GM12878 (cell line): ENCODE data around the gene GNPDA2. TPM values are rescaled to one million over a fixed set of nuclear protein-coding genes. Genes with fewer than 3 reads are reported as not detected.
"Not testable (repeated sequence)": the region's sequence is repeated elsewhere in the genome, so short reads cannot be mapped to it uniquely, and the experiment has no call there.

Source experiments
- ATAC-seq: fragments of 200-7000 bp; cut with Tn5 transposase; 3 replicates; pipeline ENCODE4 v1.9.1; 2020; ENCODE audit warnings: mild to moderate bottlenecking, moderate library complexity
- BruUV-seq: library from RNA; stranded (reverse); fragments of 400-500 nt; replicated peaks from 2 replicates; lab custom pipeline; 2021; lab: Mats Ljungman, UMichigan
- CTCF ChIA-PET: fragments of 300-600 bp; sonication (Branson Sonifier 250); formaldehyde crosslinking; extraction: SDS; loops from one replicate; lab custom pipeline; 2021; ENCODE audit warnings: inconsistent platforms; lab: Yijun Ruan, JAX
- POLR2A ChIA-PET: fragments of 350-600 bp; formaldehyde crosslinking; extraction: SDS; loops from one replicate; lab custom pipeline; 2021; ENCODE audit warnings: inconsistent platforms; lab: Charles Lee
- RAD21 ChIA-PET: fragments of 300-600 bp; sonication (Branson Sonifier 250); formaldehyde crosslinking; loops from one replicate; lab custom pipeline; 2023; ENCODE audit warnings: antibody characterized with exemption; ENCODE audit not compliant: unreplicated experiment; lab: Charles Lee
- SMC1A ChIA-PET: fragments of 300-600 bp; sonication (Branson Sonifier 250); formaldehyde crosslinking; loops from one replicate; lab custom pipeline; 2023; ENCODE audit not compliant: unreplicated experiment, uncharacterized antibody; lab: Charles Lee
- DNase-seq: peaks from one replicate; pipeline ENCODE4 v3.0.0-alpha.2; 2011; ENCODE audit warnings: low read depth, low spot score
- FAIRE-seq: peaks from 3 replicates; lab custom pipeline; 2011; peaks lifted over from hg19 to GRCh38; lab: Jason Lieb, UNC
- H2AFZ ChIP-seq: 2 replicates; pipeline ENCODE4 v1.6.0; 2011; ENCODE audit warnings: low read depth, low read length, control low read depth; ENCODE audit not compliant: control insufficient read depth
- H3K27ac ChIP-seq: 2 replicates; pipeline ENCODE4 v1.5.1; 2011; ENCODE audit warnings: control low read depth; ENCODE audit not compliant: control insufficient read depth, insufficient read depth
- H3K27me3 ChIP-seq, 2 experiments: replicated peaks in 1 of 2; 2 replicates each; pipeline versions ENCODE4 v1.6.0 to v1.6.1; 2011; ENCODE audit warnings: low read length in 1 of 2; ENCODE audit not compliant: control insufficient read depth in 2 of 2, insufficient read depth in 2 of 2
- H3K36me3 ChIP-seq, 2 experiments: 2 replicates each; pipeline ENCODE4 v1.5.1; 2011; ENCODE audit warnings: low read length in 1 of 2; ENCODE audit not compliant: control insufficient read depth in 2 of 2, insufficient read depth in 2 of 2
- H3K4me1 ChIP-seq: 2 replicates; pipeline ENCODE4 v1.6.1; 2011; ENCODE audit warnings: mild to moderate bottlenecking, low read length, moderate library complexity, mixed read lengths; ENCODE audit not compliant: control insufficient read depth, insufficient read depth
- H3K4me2 ChIP-seq: 2 replicates; pipeline ENCODE4 v1.6.0; 2011; ENCODE audit warnings: control low read depth; ENCODE audit not compliant: control insufficient read depth, insufficient read depth
- H3K4me3 ChIP-seq: fragments of 200-600 bp; sonication (generic); 2 replicates; pipeline ENCODE4 v1.5.1; 2016
- H3K79me2 ChIP-seq: 2 replicates; pipeline ENCODE4 v1.6.0; 2011; ENCODE audit warnings: low read length; ENCODE audit not compliant: control insufficient read depth, insufficient read depth
- H3K9ac ChIP-seq: 2 replicates; pipeline ENCODE4 v1.8.0; 2011; ENCODE audit warnings: low read length, control low read depth, mixed read lengths; ENCODE audit not compliant: control insufficient read depth, insufficient read depth
- H3K9me3 ChIP-seq: replicated peaks from 3 replicates; pipeline ENCODE4 v1.5.1; 2011; ENCODE audit warnings: mild to moderate bottlenecking, low read length; ENCODE audit not compliant: control insufficient read depth, insufficient read depth
- H4K20me1 ChIP-seq: 2 replicates; pipeline ENCODE4 v1.6.0; 2011; ENCODE audit not compliant: control insufficient read depth, insufficient read depth
- ATF7 ChIP-seq: fragments of 450-650 bp; IDR thresholded peaks from 2 replicates; pipeline ENCODE4 v1.6.1; 2016; ENCODE audit warnings: low read depth, mild to moderate bottlenecking
- CBX3 ChIP-seq: fragments of 200-600 bp; sonication (generic); IDR thresholded peaks from 2 replicates; pipeline ENCODE4 v1.6.1; 2016; ENCODE audit warnings: low read depth, borderline replicate concordance
- JUNB ChIP-seq: IDR thresholded peaks from 2 replicates; pipeline ENCODE4 v1.6.1; 2016; ENCODE audit warnings: antibody characterized with exemption, mild to moderate bottlenecking
- NR2C1 ChIP-seq: fragments of 450-650 bp; IDR thresholded peaks from 2 replicates; pipeline ENCODE4 v1.6.1; 2017; ENCODE audit warnings: antibody characterized with exemption, mild to moderate bottlenecking, moderate library complexity
- NR2C2 ChIP-seq: IDR thresholded peaks from 2 replicates; pipeline ENCODE4 v1.6.1; 2011; ENCODE audit warnings: borderline replicate concordance, low read depth; ENCODE audit not compliant: control insufficient read depth, insufficient read length
- POLR2A ChIP-seq: IDR thresholded peaks from 2 replicates; pipeline ENCODE4 v1.6.1; 2011; ENCODE audit warnings: low read depth, mild to moderate bottlenecking, low read length
- POLR2AphosphoS2 ChIP-seq: IDR thresholded peaks from 2 replicates; pipeline ENCODE4 v1.6.1; 2011; ENCODE audit warnings: low read depth, mild to moderate bottlenecking, low read length, improper control_type of control experiment, moderate library complexity
- SMARCA5 ChIP-seq: fragments of 450-650 bp; IDR thresholded peaks from 2 replicates; pipeline ENCODE4 v1.6.1; 2017; ENCODE audit warnings: mild to moderate bottlenecking
- TARDBP ChIP-seq: IDR thresholded peaks from 2 replicates; pipeline ENCODE4 v1.6.1; 2016; ENCODE audit warnings: borderline replicate concordance
- TBL1XR1 ChIP-seq: IDR thresholded peaks from 2 replicates; pipeline ENCODE4 v1.6.1; 2012; ENCODE audit warnings: low read depth, low read length, improper control_type of control experiment
- WGBS: methylation state at CpG from one replicate; pipeline ENCODE4 v1.1.6; 2016; ENCODE audit warnings: low lambda C conversion rate; ENCODE audit not compliant: insufficient replicate concordance, insufficient coverage; ENCODE audit errors: missing lambda C conversion rate; 5-methylcytosine and 5-hydroxymethylcytosine counted together
- in situ Hi-C: fragments of 300-500 bp; cut with MboI; formaldehyde crosslinking; loops from 9 replicates; pipeline ENCODE4 v1.14.3; 2018; ENCODE audit warnings: mixed read lengths
- intact Hi-C: fragments of 100-400 bp; cut with micrococcal nuclease; formaldehyde crosslinking; loops from one replicate; pipeline ENCODE4 v1.14.2; 2022; ENCODE audit not compliant: unreplicated experiment
- polyA plus RNA-seq, 11 experiments: library from polyadenylated mRNA; depleted of rRNA in 4 of 11; unstranded in 6 of 11; stranded (reverse) in 5 of 11; fragments of >200 nt; fragmentation: Nextera tagmentation in 4 of 11; fragmentation: Illumina TruSeq in 1 of 11; extraction: Ambion mirVana in 4 of 11; extraction: Trizol in 1 of 11; gene quantifications; 1 replicate in 1 of 11; 2 replicates in 10 of 11; pipeline versions ENCODE4 v1.2.1 to v1.2.3, GENCODE V29; 2011 to 2016; ENCODE audit warnings: inconsistent platforms in 2 of 11, missing spikeins in 2 of 11, low read depth in 1 of 11
- total RNA-seq, 4 experiments: library from RNA; depleted of rRNA in 3 of 4; stranded (reverse); fragments of >200 nt in 3 of 4; fragmentation: Illumina TruSeq in 1 of 4; extraction: Trizol in 1 of 4; gene quantifications; 2 replicates each; pipeline versions ENCODE4 v1.2.1 to v1.2.3, GENCODE V29; 2013 to 2021
- TF ChIP-seq, protein P1 (sequence below): IDR thresholded peaks from 2 replicates; pipeline ENCODE4 v1.6.1; 2012; ENCODE audit warnings: low read depth, low read length, improper control_type of control experiment
- TF ChIP-seq, protein P2 (sequence below): fragments of 450-650 bp; IDR thresholded peaks from 2 replicates; pipeline ENCODE4 v1.6.1; 2014; ENCODE audit warnings: mild to moderate bottlenecking
- TF ChIP-seq, protein P3 (sequence below): fragments of 450-650 bp; IDR thresholded peaks from 2 replicates; pipeline ENCODE4 v1.6.1; 2017; ENCODE audit warnings: low read depth, mild to moderate bottlenecking, moderate library complexity
- TF ChIP-seq, protein P4 (sequence below): IDR thresholded peaks from 2 replicates; pipeline ENCODE4 v1.6.1; 2011; ENCODE audit warnings: borderline replicate concordance, low read depth, mild to moderate bottlenecking, moderate library complexity, mixed read lengths, low read length; ENCODE audit not compliant: insufficient read depth; ENCODE audit errors: extremely low read length

The GNPDA2 gene
- total and polyA plus RNA-seq, 10 of the 15 experiments (the other 5 are each of a cell fraction or from before 2014, with no cell fraction given), result 16.7 to 45.8 (median 23.8) TPM

DNA sequence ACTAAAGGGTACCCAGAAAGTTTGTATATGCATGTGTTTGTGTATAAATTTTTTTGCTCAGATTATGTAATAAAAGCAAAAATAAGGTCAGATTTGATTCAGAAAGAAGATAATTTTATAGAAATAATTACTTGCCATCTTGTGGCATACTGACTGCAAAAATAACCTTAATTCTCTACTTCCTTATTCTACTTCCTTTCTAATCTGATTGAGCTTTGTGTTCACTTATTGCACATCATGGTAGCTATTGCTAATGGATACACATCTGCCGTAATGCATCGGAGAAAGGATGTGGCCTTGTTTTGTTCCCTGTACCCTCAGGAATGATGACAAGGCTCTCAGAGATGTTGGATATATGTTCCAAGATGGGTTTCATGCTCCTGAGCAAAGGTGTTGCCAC, 10.5 kb upstream of the GNPDA2 start:
- H3K36me3 ChIP-seq, result no peaks in the 10 kb centered on the region
- ATAC-seq, result no peak
- CTCF ChIA-PET, result no interaction called here
- no peak overlapping the region for H3K9ac ChIP-seq
- no peaks in the 10 kb centered on the region for H3K4me1 ChIP-seq
- H3K27me3 ChIP-seq, result no peaks in the 10 kb centered on the region
- no peak overlapping the region for H2AFZ ChIP-seq
- H3K4me2 ChIP-seq, result no peak overlapping the region
- H3K79me2 ChIP-seq, result no peaks in the 10 kb centered on the region
- intact Hi-C loops, result no loop called here
- TF ChIP-seq ATF7 (no peak), TARDBP (no peak), POLR2AphosphoS2 (no peak), POLR2A (no peak), CBX3 (no peak), NR2C1 (no peak), JUNB (no peak), TBL1XR1 (no peak), SMARCA5 (no peak), NR2C2 (no peak)
- TF ChIP-seq, protein P1, sequence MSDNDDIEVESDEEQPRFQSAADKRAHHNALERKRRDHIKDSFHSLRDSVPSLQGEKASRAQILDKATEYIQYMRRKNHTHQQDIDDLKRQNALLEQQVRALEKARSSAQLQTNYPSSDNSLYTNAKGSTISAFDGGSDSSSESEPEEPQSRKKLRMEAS, result no peak
- TF ChIP-seq, protein P2, sequence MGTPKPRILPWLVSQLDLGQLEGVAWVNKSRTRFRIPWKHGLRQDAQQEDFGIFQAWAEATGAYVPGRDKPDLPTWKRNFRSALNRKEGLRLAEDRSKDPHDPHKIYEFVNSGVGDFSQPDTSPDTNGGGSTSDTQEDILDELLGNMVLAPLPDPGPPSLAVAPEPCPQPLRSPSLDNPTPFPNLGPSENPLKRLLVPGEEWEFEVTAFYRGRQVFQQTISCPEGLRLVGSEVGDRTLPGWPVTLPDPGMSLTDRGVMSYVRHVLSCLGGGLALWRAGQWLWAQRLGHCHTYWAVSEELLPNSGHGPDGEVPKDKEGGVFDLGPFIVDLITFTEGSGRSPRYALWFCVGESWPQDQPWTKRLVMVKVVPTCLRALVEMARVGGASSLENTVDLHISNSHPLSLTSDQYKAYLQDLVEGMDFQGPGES, result no peak
- TF ChIP-seq, protein P3, sequence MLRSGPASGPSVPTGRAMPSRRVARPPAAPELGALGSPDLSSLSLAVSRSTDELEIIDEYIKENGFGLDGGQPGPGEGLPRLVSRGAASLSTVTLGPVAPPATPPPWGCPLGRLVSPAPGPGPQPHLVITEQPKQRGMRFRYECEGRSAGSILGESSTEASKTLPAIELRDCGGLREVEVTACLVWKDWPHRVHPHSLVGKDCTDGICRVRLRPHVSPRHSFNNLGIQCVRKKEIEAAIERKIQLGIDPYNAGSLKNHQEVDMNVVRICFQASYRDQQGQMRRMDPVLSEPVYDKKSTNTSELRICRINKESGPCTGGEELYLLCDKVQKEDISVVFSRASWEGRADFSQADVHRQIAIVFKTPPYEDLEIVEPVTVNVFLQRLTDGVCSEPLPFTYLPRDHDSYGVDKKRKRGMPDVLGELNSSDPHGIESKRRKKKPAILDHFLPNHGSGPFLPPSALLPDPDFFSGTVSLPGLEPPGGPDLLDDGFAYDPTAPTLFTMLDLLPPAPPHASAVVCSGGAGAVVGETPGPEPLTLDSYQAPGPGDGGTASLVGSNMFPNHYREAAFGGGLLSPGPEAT, result no peak
- TF ChIP-seq, protein P4, sequence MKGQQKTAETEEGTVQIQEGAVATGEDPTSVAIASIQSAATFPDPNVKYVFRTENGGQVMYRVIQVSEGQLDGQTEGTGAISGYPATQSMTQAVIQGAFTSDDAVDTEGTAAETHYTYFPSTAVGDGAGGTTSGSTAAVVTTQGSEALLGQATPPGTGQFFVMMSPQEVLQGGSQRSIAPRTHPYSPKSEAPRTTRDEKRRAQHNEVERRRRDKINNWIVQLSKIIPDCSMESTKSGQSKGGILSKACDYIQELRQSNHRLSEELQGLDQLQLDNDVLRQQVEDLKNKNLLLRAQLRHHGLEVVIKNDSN, result no peak
- H3K4me3 ChIP-seq, result no peak overlapping the region
- no peak for DNase-seq
- 38% methylated on average over 2 of the region's 2 CpGs for whole genome bisulfite sequencing
- no peak overlapping the region for H3K27ac ChIP-seq
- no peaks in the 10 kb centered on the region for H4K20me1 ChIP-seq
- RAD21 ChIA-PET, result no interaction called here
- SMC1A ChIA-PET, result no interaction called here
- no peaks in the 10 kb centered on the region for H3K9me3 ChIP-seq
- POLR2A ChIA-PET, result no interaction called here
- in situ Hi-C loops, result no loop called here
- FAIRE-seq, result no peak
- BruUV-seq, result no TSS peak

DNA sequence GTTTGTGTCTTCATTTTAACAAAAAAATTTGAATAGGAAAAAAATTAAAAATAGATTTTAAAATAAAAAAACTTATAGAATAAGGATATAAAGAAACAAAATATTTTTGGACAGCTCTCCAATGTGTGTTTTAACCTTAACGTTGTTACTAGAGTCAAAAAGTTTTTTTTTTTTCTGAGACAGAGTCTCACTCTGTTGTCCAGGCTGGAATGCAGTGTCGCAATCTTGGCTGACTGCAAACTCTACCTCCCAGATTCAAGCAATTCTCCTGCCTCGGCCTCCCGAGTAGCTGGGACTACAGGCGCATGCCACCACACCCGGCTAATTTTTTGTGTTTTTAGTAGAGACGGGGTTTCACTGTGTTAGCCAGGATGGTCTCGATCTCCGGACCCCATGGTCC, 2.3 kb upstream of the GNPDA2 start:
- BruUV-seq, ATAC-seq, H3K4me2 ChIP-seq, RAD21 ChIA-PET, DNase-seq, H3K27me3 ChIP-seq, CTCF ChIA-PET, H2AFZ ChIP-seq, H3K4me1 ChIP-seq, H3K36me3 ChIP-seq, H3K4me3 ChIP-seq, H3K9ac ChIP-seq, intact Hi-C loops, H4K20me1 ChIP-seq, H3K9me3 ChIP-seq, FAIRE-seq, in situ Hi-C loops, H3K27ac ChIP-seq, POLR2A ChIA-PET: not testable (repeated sequence)
- SMC1A ChIA-PET, result interaction anchor here (1.6 kb wide), 1 partner anchor 12 kb away, joined by 5 read pairs; no protein-coding TSS in a partner anchor
- 80% methylated on average over 9 of the region's 9 CpGs for WGBS
- peaks cover 28% of the 10 kb centered on the region for H3K79me2 ChIP-seq
